ENCODE measurements around the gene CD6. TPM values are rescaled to one million over a fixed set of nuclear protein-coding genes. Genes with fewer than 3 reads are reported as not detected.

CD6 gene
- total RNA-seq, 2 donors from 2014 or later: 3.0 to 3.8 TPM

DNA sequence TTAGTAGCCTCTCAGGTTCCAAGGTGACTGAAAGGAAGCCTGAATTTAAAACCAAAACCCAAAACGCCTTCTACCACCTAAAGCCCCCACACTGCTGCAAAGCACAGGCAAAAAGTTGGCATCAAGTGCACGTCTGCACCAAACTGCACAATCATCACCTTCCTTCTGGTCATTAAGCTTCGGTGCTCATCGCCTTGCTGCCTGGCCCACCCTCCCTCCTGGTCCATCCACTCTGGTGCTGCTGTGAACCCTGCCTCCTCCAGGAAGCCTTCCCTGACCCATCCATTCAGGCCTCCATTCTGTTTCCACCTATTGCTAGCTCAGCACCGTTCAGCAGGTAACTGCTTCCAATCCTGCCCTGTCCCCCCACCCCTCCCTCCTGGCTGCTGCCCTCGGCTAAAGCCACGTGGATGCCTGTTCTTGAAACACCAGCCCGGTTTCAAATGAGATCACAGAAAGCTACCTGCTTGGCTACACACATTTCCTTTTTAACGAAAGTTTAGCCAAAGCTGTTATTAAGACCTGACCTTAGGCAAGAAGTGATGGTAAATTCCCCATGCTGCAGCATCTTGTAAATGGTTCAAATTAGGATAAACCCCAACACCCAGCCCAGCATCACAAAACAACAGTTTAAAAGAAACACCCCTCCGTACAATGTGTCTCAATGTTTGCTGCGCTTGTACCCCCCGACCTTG, 77.0 kb downstream of the CD6 start:
- Histone ChIP-seq H3K27ac (no peak overlapping the region), H3K4me1 (no peaks in the 10 kb centered on the region), H3K9ac (ENCODE audit: low read depth in 2 of 2, low read length in 2 of 2) (no peak overlapping the region), H3K4me3 (no peak overlapping the region), H3K9me3 (no peaks in the 10 kb centered on the region), H3K27me3 (no peaks in the 10 kb centered on the region), H3K36me3 (no peaks in the 10 kb centered on the region)
- intact Hi-C loops (cut with DNase I): no loop called here
- DNase-seq: no peak
- TF ChIP-seq, protein P1, sequence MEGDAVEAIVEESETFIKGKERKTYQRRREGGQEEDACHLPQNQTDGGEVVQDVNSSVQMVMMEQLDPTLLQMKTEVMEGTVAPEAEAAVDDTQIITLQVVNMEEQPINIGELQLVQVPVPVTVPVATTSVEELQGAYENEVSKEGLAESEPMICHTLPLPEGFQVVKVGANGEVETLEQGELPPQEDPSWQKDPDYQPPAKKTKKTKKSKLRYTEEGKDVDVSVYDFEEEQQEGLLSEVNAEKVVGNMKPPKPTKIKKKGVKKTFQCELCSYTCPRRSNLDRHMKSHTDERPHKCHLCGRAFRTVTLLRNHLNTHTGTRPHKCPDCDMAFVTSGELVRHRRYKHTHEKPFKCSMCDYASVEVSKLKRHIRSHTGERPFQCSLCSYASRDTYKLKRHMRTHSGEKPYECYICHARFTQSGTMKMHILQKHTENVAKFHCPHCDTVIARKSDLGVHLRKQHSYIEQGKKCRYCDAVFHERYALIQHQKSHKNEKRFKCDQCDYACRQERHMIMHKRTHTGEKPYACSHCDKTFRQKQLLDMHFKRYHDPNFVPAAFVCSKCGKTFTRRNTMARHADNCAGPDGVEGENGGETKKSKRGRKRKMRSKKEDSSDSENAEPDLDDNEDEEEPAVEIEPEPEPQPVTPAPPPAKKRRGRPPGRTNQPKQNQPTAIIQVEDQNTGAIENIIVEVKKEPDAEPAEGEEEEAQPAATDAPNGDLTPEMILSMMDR (IDR thresholded peaks at IDR 0.05): no peak

DNA sequence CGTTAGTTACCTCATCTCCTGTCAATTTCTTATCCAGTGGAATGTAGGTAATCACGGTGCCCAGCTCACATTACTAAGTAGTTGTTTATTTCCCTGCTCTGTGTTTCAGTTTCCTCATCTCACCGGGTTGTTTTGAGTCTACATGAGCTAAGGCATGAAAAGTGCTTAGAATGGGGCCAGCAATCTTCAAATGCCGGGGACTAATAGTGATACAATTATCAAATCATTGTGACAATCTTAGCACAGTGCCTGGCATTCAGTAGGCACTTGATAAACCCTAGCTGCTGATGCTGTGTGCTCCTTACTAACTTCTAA, 77.5 kb downstream of the CD6 start:
- no peak for DNase-seq
- H3K4me1 ChIP-seq: no peaks in the 10 kb centered on the region
- no peak overlapping the region for H3K4me3 ChIP-seq
- H3K9ac ChIP-seq (ENCODE audit: low read depth in 2 of 2, low read length in 2 of 2): no peak overlapping the region
- intact Hi-C loops (cut with DNase I): no loop called here
- no peaks in the 10 kb centered on the region for H3K9me3 ChIP-seq
- no peaks in the 10 kb centered on the region for H3K27me3 ChIP-seq
- H3K27ac ChIP-seq: no peak overlapping the region
- TF ChIP-seq, protein P1 (IDR thresholded peaks at IDR 0.05): no peak
- no peaks in the 10 kb centered on the region for H3K36me3 ChIP-seq

DNA sequence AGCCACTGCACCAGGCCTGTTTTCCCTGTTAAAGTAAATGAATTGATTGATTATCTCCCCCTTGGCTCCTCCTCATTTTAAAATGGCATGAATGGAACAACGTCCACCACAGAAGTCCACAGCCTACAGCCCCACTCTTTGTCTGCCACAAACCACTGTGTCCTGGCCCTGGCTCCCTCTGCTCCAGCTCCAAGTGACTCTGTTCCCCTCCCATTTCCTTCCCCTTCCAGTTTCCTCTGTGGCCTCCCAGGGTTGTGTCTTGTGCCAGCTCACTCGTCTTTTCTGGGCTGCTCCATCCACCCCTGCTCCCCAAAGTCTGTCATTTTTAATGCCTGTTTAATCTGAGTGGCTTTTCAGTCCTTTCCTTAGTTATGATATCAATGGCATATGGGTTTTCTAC, 78.4 kb downstream of the CD6 start:
- intact Hi-C loops (cut with DNase I): no loop called here
- H3K27me3 ChIP-seq: no peaks in the 10 kb centered on the region
- no peaks in the 10 kb centered on the region for H3K9me3 ChIP-seq
- no peak overlapping the region for H3K4me3 ChIP-seq
- H3K9ac ChIP-seq (ENCODE audit: low read depth in 2 of 2, low read length in 2 of 2): no peak overlapping the region
- no peak overlapping the region for H3K27ac ChIP-seq
- TF ChIP-seq, protein P1 (IDR thresholded peaks at IDR 0.05): no peak
- no peaks in the 10 kb centered on the region for H3K36me3 ChIP-seq
- DNase-seq: no peak
- H3K4me1 ChIP-seq: no peaks in the 10 kb centered on the region

DNA sequence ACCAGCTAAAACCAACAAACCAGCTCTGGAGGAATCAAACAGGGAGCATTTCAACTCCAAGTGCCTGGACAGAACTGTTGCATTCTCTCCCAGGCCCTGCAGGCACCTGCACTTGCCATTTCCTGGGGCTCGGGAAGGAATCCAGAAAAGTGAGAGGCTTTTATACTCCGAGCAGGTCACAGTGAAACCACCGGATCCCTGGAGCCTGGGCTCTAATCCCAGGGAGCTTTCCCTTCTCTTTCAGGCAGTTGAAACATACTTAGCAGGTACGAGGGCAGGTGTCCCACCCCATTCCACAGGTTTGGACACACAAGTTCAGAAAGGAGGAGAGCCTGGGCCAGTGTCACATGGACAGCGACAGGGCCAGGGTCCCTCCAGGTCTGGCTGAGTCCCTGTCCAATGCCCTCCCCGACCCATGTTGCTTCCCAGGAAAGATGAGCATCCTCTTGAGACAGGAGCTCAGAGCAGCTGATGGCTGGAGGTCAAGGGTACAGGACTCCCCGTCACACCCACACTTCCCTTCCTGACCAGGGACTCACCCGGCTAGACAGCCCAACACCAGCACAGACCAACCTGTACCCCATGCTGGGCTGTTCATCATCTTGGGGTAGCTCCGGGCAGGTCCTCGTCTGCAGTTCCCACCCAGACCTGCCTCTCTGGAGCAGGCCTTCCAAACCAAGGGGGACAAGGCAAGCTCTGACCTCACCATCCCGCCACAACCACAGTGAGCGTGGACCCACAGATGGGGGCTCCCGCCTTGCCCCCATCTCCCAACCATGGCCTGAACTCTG, 80.9 kb downstream of the CD6 start:
- no peaks in the 10 kb centered on the region for H3K36me3 ChIP-seq
- intact Hi-C loops (cut with DNase I): no loop called here
- no peak for DNase-seq

DNA sequence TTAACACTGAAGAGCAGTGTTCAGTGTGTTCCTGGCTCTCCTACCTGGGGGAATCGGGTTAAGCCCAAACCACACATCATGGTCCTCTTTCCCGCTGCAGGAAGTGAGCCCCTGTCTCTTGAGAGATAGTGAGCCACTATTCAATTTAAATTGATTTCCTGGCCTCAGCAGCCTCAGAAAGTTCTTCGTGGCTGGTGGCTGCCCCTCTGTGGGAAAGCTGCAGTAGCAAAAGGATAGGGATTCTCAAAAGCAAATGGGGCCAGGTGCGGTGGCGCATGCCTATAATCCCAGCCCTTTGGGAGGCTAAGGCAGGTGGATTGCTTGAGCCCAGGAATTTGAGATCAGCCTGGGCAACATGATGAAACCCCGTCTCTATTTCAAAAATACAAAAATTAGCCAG, 81.7 kb downstream of the CD6 start:
- no peak overlapping the region for H3K4me3 ChIP-seq
- H3K4me1 ChIP-seq: no peaks in the 10 kb centered on the region
- H3K9ac ChIP-seq (ENCODE audit: low read depth in 2 of 2, low read length in 2 of 2): no peak overlapping the region
- H3K36me3 ChIP-seq: no peaks in the 10 kb centered on the region
- DNase-seq: no peak
- H3K27ac ChIP-seq: no peak overlapping the region
- intact Hi-C loops (cut with DNase I): no loop called here
- TF ChIP-seq, protein P1 (IDR thresholded peaks at IDR 0.05): no peak
- H3K9me3 ChIP-seq: no peaks in the 10 kb centered on the region
- no peaks in the 10 kb centered on the region for H3K27me3 ChIP-seq

More for the DNA sequence above, 80.9 kb downstream of the CD6 start:
- Histone ChIP-seq H3K27ac (no peak overlapping the region), H3K27me3 (no peaks in the 10 kb centered on the region), H3K4me1 (no peaks in the 10 kb centered on the region), H3K4me3 (no peak overlapping the region), H3K9me3 (no peaks in the 10 kb centered on the region), H3K9ac (ENCODE audit: low read depth in 2 of 2, low read length in 2 of 2) (no peak overlapping the region)
- TF ChIP-seq, protein P1 (IDR thresholded peaks at IDR 0.05): no peak

All from colonic mucosa (tissue), 4 donors.